HG02981 (cell line): Measurements from ENCODE around the gene TIMM29.
A peak's percentile ranks its signal among the peaks of the same experiment; 100 is the strongest.
"Not testable (repeated sequence)": the region's sequence is repeated elsewhere in the genome, so short reads cannot be mapped to it uniquely, and the experiment has no call there.

Experiments
- ATAC-seq: cut with Tn5 transposase; IDR thresholded peaks from one replicate; pipeline ENCODE4 v1.9.1; 2021; ENCODE audit warnings: mild to moderate bottlenecking, moderate library complexity; ENCODE audit not compliant: unreplicated experiment

Gene TIMM29

GRCh38 chr19:10936661-10937084 is 8.1 kb downstream of the TIMM29 start:
- ATAC-seq, result no peak

- not testable (repeated sequence) for ATAC-seq
These were observed 13.0 kb downstream of the TIMM29 start for GRCh38 chr19:10941649-10942048.

GRCh38 chr19:10943412-10943811 is 14.8 kb downstream of the TIMM29 start:
- not testable (repeated sequence) for ATAC-seq

- no peak for ATAC-seq
These were observed 16.7 kb downstream of the TIMM29 start for GRCh38 chr19:10945264-10945663.

GRCh38 chr19:10946958-10947657 is 18.5 kb downstream of the TIMM29 start:
- no peak for ATAC-seq

GRCh38 chr19:10952809-10953208 is 24.2 kb downstream of the TIMM29 start:
- ATAC-seq, result no peak

- ATAC-seq, result not testable (repeated sequence)
These were observed 30.8 kb downstream of the TIMM29 start for GRCh38 chr19:10959277-10959968.

GRCh38 chr19:10960314-10961072 is 31.9 kb downstream of the TIMM29 start, which contains the start of gene SMARCA4:
SMARCA4 (plus strand) TSS chr19:10961030; CDS start chr19:10984152, 23,122 bp downstream.
- ATAC-seq, result peak; percentile 68

GRCh38 chr19:10961073-10961860 is 32.7 kb downstream of the TIMM29 start:
- peak; percentile 28 for ATAC-seq

- ATAC-seq, result no peak
These were observed 34.3 kb downstream of the TIMM29 start for GRCh38 chr19:10962863-10963262.

- ATAC-seq, result no peak
These were observed 35.3 kb downstream of the TIMM29 start for GRCh38 chr19:10963865-10964264.

- no peak for ATAC-seq
These were observed 36.3 kb downstream of the TIMM29 start for GRCh38 chr19:10964903-10965302.

- no peak for ATAC-seq
These were observed 36.8 kb downstream of the TIMM29 start for GRCh38 chr19:10965398-10965797.

GRCh38 chr19:10966809-10967208 is 38.2 kb downstream of the TIMM29 start:
- no peak for ATAC-seq

GRCh38 chr19:10968527-10969135 is 40.0 kb downstream of the TIMM29 start:
- ATAC-seq, result no peak

- ATAC-seq, result no peak
These were observed 42.6 kb downstream of the TIMM29 start for GRCh38 chr19:10971107-10971726.

- no peak for ATAC-seq
These were observed 46.9 kb downstream of the TIMM29 start for GRCh38 chr19:10975374-10976130.

GRCh38 chr19:10976131-10976892 is 47.7 kb downstream of the TIMM29 start:
- ATAC-seq, result no peak

- no peak for ATAC-seq
These were observed 49.1 kb downstream of the TIMM29 start for GRCh38 chr19:10977742-10978092.
